ENCODE measurements around the gene FBLN1. TPM values are rescaled to one million over a fixed set of nuclear protein-coding genes. Genes with fewer than 3 reads are reported as not detected.

Gene FBLN1
- total and polyA plus RNA-seq, 2 donors (not counting 1 experiment from before 2014, with no cell fraction given): not detected

DNA sequence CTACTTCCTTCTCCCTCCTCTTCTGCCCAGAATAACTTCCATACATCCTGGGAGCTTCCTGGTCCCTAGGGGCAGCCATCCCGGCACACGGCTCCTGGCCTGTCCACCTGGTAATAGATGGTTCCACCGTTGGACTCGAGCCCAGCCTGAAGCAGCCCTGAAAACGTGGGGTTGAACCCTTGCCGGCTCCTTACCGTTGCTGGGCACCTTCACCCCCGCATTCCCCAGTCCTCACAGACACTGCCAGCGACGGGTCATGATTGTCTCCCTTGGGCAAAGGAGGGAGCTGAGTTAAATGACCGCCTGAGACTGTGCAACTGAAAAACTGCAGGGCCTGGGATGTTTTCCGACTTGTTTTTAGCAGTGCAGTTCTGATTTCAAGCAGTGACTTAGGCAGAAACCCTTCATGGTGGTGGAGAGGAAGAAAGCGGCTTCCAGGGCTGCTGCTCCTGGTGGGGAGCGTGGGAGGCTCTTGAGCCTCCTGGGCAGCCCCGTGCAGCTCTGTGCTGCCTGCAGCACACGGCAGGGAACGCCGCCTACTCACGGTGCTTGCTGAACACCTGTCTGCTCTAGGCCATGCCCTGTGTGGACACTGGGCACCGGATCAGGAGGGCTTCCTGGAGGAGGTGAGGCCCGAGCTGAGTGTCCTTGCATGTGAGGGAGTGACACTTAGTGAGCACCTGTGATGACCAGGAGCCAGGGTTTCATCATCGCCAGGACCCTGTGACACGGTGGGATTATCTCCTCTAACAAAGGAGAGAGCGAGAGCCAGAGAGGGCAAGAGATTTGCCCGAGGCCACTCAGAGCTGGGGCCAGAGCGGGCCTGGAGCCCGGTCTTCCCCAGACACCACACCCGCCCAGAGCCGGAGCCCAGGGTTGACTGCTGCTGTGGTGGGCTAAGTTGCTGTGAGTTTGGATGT is 77.4 kb downstream of the FBLN1 start:
- no peak overlapping the region for H3K4me3 Mint-ChIP-seq
- peaks cover 11% of the 10 kb centered on the region for H3K4me1 Mint-ChIP-seq
- H3K9me3 ChIP-seq (ENCODE audit: control extremely low read depth in 1 of 3, control insufficient read depth in 2 of 3, insufficient read depth in 1 of 3, low read length in 2 of 3): peaks cover 0 to 35% (median 18%) of the 10 kb centered on the region in 3 donors
- H3K4me2 ChIP-seq (replicated peaks; ENCODE audit: low read depth, low read length, poor library complexity, severe bottlenecking): no peak overlapping the region
- no peak overlapping the region for H3K27ac Mint-ChIP-seq
- CTCF ChIA-PET: interaction anchor here (0.9 kb wide), 1 partner anchor 537 kb away, joined by 3 read pairs; no protein-coding TSS in a partner anchor
- H4K20me1 ChIP-seq (ENCODE audit: control insufficient read depth, insufficient read depth, low read length, poor library complexity, severe bottlenecking): no peaks in the 10 kb centered on the region
- peaks cover 16 to 17% of the 10 kb centered on the region in 2 donors for H3K4me1 ChIP-seq (ENCODE audit: control insufficient read depth in 2 of 2, insufficient read depth in 2 of 2, low read length in 2 of 2)
- WGBS (ENCODE audit: insufficient coverage): 97% methylated on average over 21 of the region's 29 CpGs
- H3K4me3 ChIP-seq (ENCODE audit: control extremely low read depth in 1 of 5, extremely low read depth in 1 of 5, insufficient read depth in 1 of 5, low read depth in 2 of 5, low read length in 4 of 5): no peak overlapping the region
- H3K9me3 Mint-ChIP-seq (ENCODE audit: insufficient read depth): peaks cover 3% of the 10 kb centered on the region
- H2AFZ ChIP-seq (ENCODE audit: insufficient read depth, low read depth, low read length, poor library complexity, severe bottlenecking): no peak overlapping the region
- H3K36me3 ChIP-seq (replicated peaks in 1 of 2; ENCODE audit: control extremely low read depth in 1 of 2, control insufficient read depth in 1 of 2, extremely low read depth in 1 of 2, insufficient read depth in 2 of 2, low read length in 1 of 2): no peaks in the 10 kb centered on the region
- ATAC-seq (ENCODE audit: low read depth) (no peak), DNase-seq (no peak)
- peaks cover 18% of the 10 kb centered on the region for H3K27me3 Mint-ChIP-seq
- H3K27ac ChIP-seq (ENCODE audit: low read length in 2 of 2): no peak overlapping the region
- no peaks in the 10 kb centered on the region for H3K79me2 ChIP-seq (ENCODE audit: control insufficient read depth, insufficient read depth, low read length)
- no peak overlapping the region for H3K9ac ChIP-seq (ENCODE audit: low read length)
- POLR2A ChIA-PET: no interaction called here
- H3K27me3 ChIP-seq (replicated peaks in 1 of 4; ENCODE audit: control extremely low read depth in 1 of 4, control insufficient read depth in 3 of 4, insufficient read depth in 4 of 4, low read length in 3 of 4): peaks cover 0 to 29% (median 7%) of the 10 kb centered on the region in 4 experiments
- TF ChIP-seq EZH2 (IDR thresholded peaks at IDR 0.05; ENCODE audit: borderline replicate concordance, insufficient read depth, low read depth, low read length, poor library complexity, severe bottlenecking): no peak
- TF ChIP-seq, protein P1, sequence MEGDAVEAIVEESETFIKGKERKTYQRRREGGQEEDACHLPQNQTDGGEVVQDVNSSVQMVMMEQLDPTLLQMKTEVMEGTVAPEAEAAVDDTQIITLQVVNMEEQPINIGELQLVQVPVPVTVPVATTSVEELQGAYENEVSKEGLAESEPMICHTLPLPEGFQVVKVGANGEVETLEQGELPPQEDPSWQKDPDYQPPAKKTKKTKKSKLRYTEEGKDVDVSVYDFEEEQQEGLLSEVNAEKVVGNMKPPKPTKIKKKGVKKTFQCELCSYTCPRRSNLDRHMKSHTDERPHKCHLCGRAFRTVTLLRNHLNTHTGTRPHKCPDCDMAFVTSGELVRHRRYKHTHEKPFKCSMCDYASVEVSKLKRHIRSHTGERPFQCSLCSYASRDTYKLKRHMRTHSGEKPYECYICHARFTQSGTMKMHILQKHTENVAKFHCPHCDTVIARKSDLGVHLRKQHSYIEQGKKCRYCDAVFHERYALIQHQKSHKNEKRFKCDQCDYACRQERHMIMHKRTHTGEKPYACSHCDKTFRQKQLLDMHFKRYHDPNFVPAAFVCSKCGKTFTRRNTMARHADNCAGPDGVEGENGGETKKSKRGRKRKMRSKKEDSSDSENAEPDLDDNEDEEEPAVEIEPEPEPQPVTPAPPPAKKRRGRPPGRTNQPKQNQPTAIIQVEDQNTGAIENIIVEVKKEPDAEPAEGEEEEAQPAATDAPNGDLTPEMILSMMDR (IDR thresholded peaks at IDR 0.05): no peak
- intact Hi-C loops (cut with micrococcal nuclease): loop anchor here (5.0 kb wide), 1 partner anchor 323 kb away; no protein-coding TSS in a partner anchor

Measured in B cell (primary cell).